ENCODE data around the gene BANF1. TPM values are rescaled to one million over a fixed set of nuclear protein-coding genes. Genes with fewer than 3 reads are reported as not detected.

Gene BANF1
- total and polyA plus RNA-seq, 2 donors (not counting 3 experiments of a cell fraction or from before 2014, with no cell fraction given): 269 to 376 TPM

DNA sequence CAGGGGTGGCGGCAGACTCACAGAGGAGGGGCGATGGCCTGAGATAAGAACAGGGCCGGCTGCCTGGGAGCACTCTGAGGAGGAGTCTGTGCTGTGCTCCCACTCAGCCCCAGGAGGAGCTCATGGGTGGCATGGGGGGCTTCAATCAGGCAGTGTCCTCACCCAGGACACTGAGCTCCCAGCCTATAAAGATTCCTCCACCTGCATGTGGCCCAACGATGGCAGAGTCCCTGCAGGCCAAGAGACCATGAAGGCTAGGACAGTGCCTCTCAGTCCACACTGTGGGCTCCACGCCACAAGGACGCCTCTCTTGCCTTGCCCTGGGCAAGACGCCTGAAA, 11.4 kb downstream of the BANF1 start:
- Histone ChIP-seq H3K9me1 (replicated peaks; ENCODE audit: control insufficient read depth, extremely low read depth, insufficient read depth, low read length) (no peaks in the 10 kb centered on the region), H3K27ac (ENCODE audit: insufficient read depth, low read depth, low read length) (no peak overlapping the region), H3K9ac (replicated peaks; ENCODE audit: extremely low read depth, insufficient read depth, low read length) (no peak overlapping the region), H4K20me1 (replicated peaks; ENCODE audit: control insufficient read depth, extremely low read depth, insufficient read depth, low read length) (no peaks in the 10 kb centered on the region), H3K4me2 (ENCODE audit: insufficient read depth, low read length) (no peak overlapping the region), H3K36me3 (ENCODE audit: control insufficient read depth in 2 of 2, extremely low read depth in 1 of 2, insufficient read depth in 2 of 2, low read length in 2 of 2) (no peaks in the 10 kb centered on the region), H3K4me1 (ENCODE audit: control insufficient read depth, extremely low read depth, insufficient read depth, low read length) (peaks cover 21% of the 10 kb centered on the region), H3K9me3 (replicated peaks; ENCODE audit: control insufficient read depth, insufficient read depth, low read length) (no peaks in the 10 kb centered on the region), H3K27me3 (ENCODE audit: control insufficient read depth in 2 of 2, insufficient read depth in 2 of 2, low read length in 2 of 2) (peaks cover 2% of the 10 kb centered on the region in 2 experiments), H2AFZ (ENCODE audit: low read depth, low read length) (no peak overlapping the region), H3K79me2 (ENCODE audit: control insufficient read depth, insufficient read depth, low read length) (no peaks in the 10 kb centered on the region), H3K4me3 (replicated peaks in 1 of 3; ENCODE audit: insufficient read depth in 1 of 3, low read depth in 1 of 3, low read length in 3 of 3) (no peak overlapping the region)
- POLR2A ChIA-PET: no interaction called here
- FAIRE-seq (no peak), DNase-seq (ENCODE audit: low read depth, low spot score) (no peak)
- intact Hi-C loops (cut with micrococcal nuclease) (no loop called here), dilution Hi-C loops (cut with MboI; ENCODE audit: extremely low pct_ligation_motif_present, low sequenced_read_pairs) (no loop called here)
- CTCF ChIA-PET: interaction anchor here (0.7 to 3.2 kb wide), 3 partner anchors 8 to 54 kb away, joined by 3 to 16 read pairs (median 10); no protein-coding TSS in a partner anchor
- no TSS peak for BruUV-seq (replicated peaks)
- TF ChIP-seq MYC (IDR thresholded peaks at IDR 0.05; ENCODE audit: low read depth, low read length) (no peak), EZH2 (IDR thresholded peaks at IDR 0.05; ENCODE audit: borderline replicate concordance, low read depth, low read length, severe bottlenecking) (no peak), POLR2AphosphoS5 (IDR thresholded peaks at IDR 0.05; ENCODE audit: insufficient read depth, low read depth, low read length) (no peak), JUN (IDR thresholded peaks at IDR 0.05; ENCODE audit: borderline replicate concordance, insufficient read depth, insufficient read length, low read depth) (no peak), FOS (IDR thresholded peaks at IDR 0.05; ENCODE audit: borderline replicate concordance, insufficient read depth, low read length) (no peak), GATA2 (IDR thresholded peaks at IDR 0.05; ENCODE audit: insufficient read depth, insufficient read length, low read depth, low read length) (no peak), POLR2A (IDR thresholded peaks at IDR 0.05; ENCODE audit: low read depth, low read length) (no peak)
- TF ChIP-seq, protein P1, sequence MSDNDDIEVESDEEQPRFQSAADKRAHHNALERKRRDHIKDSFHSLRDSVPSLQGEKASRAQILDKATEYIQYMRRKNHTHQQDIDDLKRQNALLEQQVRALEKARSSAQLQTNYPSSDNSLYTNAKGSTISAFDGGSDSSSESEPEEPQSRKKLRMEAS (IDR thresholded peaks at IDR 0.05; ENCODE audit: insufficient read depth, insufficient read length): no peak
- TF ChIP-seq, protein P2, sequence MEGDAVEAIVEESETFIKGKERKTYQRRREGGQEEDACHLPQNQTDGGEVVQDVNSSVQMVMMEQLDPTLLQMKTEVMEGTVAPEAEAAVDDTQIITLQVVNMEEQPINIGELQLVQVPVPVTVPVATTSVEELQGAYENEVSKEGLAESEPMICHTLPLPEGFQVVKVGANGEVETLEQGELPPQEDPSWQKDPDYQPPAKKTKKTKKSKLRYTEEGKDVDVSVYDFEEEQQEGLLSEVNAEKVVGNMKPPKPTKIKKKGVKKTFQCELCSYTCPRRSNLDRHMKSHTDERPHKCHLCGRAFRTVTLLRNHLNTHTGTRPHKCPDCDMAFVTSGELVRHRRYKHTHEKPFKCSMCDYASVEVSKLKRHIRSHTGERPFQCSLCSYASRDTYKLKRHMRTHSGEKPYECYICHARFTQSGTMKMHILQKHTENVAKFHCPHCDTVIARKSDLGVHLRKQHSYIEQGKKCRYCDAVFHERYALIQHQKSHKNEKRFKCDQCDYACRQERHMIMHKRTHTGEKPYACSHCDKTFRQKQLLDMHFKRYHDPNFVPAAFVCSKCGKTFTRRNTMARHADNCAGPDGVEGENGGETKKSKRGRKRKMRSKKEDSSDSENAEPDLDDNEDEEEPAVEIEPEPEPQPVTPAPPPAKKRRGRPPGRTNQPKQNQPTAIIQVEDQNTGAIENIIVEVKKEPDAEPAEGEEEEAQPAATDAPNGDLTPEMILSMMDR (IDR thresholded peaks at IDR 0.05; ENCODE audit: extremely low read depth in 1 of 2, insufficient read depth in 1 of 2, low read depth in 1 of 2, low read length in 2 of 2): no peak

Measured in endothelial cell of umbilical vein (primary cell).